ENCODE data around the gene CIDEA. TPM values are rescaled to one million over a fixed set of nuclear protein-coding genes. Genes with fewer than 3 reads are reported as not detected.

The CIDEA gene
- total RNA-seq, 1 donor from 2014 or later = not detected

GRCh38 chr18:12247946-12248345 lies 6.2 kb upstream of the CIDEA start:
- Mint-ChIP-seq H3K27ac (no peak overlapping the region), H3K4me1 (no peaks in the 10 kb centered on the region), H3K4me3 (no peak overlapping the region), H3K27me3 (peaks cover 41% of the 10 kb centered on the region), H3K36me3 (ENCODE audit: low read depth) (no peaks in the 10 kb centered on the region), H3K9me3 (no peaks in the 10 kb centered on the region)
- CTCF ChIA-PET = interaction anchor here (1.1 kb wide), 1 partner anchor 9 kb away, joined by 3 read pairs; no protein-coding TSS in a partner anchor
- ATAC-seq (ENCODE audit: low read depth) (no peak), DNase-seq (no peak)
- intact Hi-C loops (cut with micrococcal nuclease) = no loop called here
- no peak for TF ChIP-seq CTCF (IDR thresholded peaks at IDR 0.05)
- POLR2A ChIA-PET = no interaction called here

- CTCF ChIA-PET = no interaction called here
Observed at GRCh38 chr18:12248926-12249720, 5.0 kb upstream of the CIDEA start.

GRCh38 chr18:12251311-12251710 lies 2.9 kb upstream of the CIDEA start:
- CTCF ChIA-PET = no interaction called here
- ATAC-seq (ENCODE audit: low read depth) (no peak), DNase-seq (no peak)
- POLR2A ChIA-PET = no interaction called here
- no peaks in the 10 kb centered on the region for H3K36me3 Mint-ChIP-seq (ENCODE audit: low read depth)
- no peak for TF ChIP-seq CTCF (IDR thresholded peaks at IDR 0.05)
- intact Hi-C loops (cut with micrococcal nuclease) = no loop called here
- H3K4me3 Mint-ChIP-seq = no peak overlapping the region
- H3K27me3 Mint-ChIP-seq = peaks cover 58% of the 10 kb centered on the region
- no peak overlapping the region for H3K27ac Mint-ChIP-seq
- no peaks in the 10 kb centered on the region for H3K9me3 Mint-ChIP-seq
- no peaks in the 10 kb centered on the region for H3K4me1 Mint-ChIP-seq

More at GRCh38 chr18:12248926-12249720, 5.0 kb upstream of the CIDEA start:
- intact Hi-C loops (cut with micrococcal nuclease) = no loop called here
- Mint-ChIP-seq H3K27ac (no peak overlapping the region), H3K4me3 (no peak overlapping the region), H3K36me3 (ENCODE audit: low read depth) (no peaks in the 10 kb centered on the region), H3K9me3 (no peaks in the 10 kb centered on the region), H3K4me1 (no peaks in the 10 kb centered on the region), H3K27me3 (peaks cover 45% of the 10 kb centered on the region)
- DNase-seq (no peak), ATAC-seq (ENCODE audit: low read depth) (no peak)
- POLR2A ChIA-PET = no interaction called here
- TF ChIP-seq CTCF (IDR thresholded peaks at IDR 0.05) = no peak

GRCh38 chr18:12252061-12252460 lies 2.1 kb upstream of the CIDEA start:
- H3K36me3 Mint-ChIP-seq (ENCODE audit: low read depth) = no peaks in the 10 kb centered on the region
- H3K4me3 Mint-ChIP-seq = no peak overlapping the region
- CTCF ChIA-PET = interaction anchor here (1.6 kb wide), 1 partner anchor 15 kb away, joined by 4 read pairs; no protein-coding TSS in a partner anchor
- DNase-seq = no peak
- H3K27ac Mint-ChIP-seq = no peak overlapping the region
- POLR2A ChIA-PET = no interaction called here
- intact Hi-C loops (cut with micrococcal nuclease) = no loop called here
- no peak for TF ChIP-seq CTCF (IDR thresholded peaks at IDR 0.05)
- peaks cover 63% of the 10 kb centered on the region for H3K27me3 Mint-ChIP-seq
- no peak for ATAC-seq (ENCODE audit: low read depth)
- no peaks in the 10 kb centered on the region for H3K9me3 Mint-ChIP-seq
- H3K4me1 Mint-ChIP-seq = no peaks in the 10 kb centered on the region

GRCh38 chr18:12253027-12253426 lies 1.1 kb upstream of the CIDEA start:
- H3K4me1 Mint-ChIP-seq = no peaks in the 10 kb centered on the region
- ATAC-seq (ENCODE audit: low read depth) (no peak), DNase-seq (no peak)
- H3K36me3 Mint-ChIP-seq (ENCODE audit: low read depth) = no peaks in the 10 kb centered on the region
- ChIA-PET POLR2A (no interaction called here), CTCF (interaction anchor here (1.6 kb wide), 1 partner anchor 16 kb away, joined by 4 read pairs; no protein-coding TSS in a partner anchor)
- TF ChIP-seq CTCF (IDR thresholded peaks at IDR 0.05) = no peak
- H3K4me3 Mint-ChIP-seq = no peak overlapping the region
- intact Hi-C loops (cut with micrococcal nuclease) = no loop called here
- H3K9me3 Mint-ChIP-seq = no peaks in the 10 kb centered on the region
- no peak overlapping the region for H3K27ac Mint-ChIP-seq
- H3K27me3 Mint-ChIP-seq = peaks cover 69% of the 10 kb centered on the region
